HG03045 (cell line): Measurements from ENCODE around the gene ENG.

Source experiments
- ATAC-seq: cut with Tn5 transposase; IDR thresholded peaks from one replicate; pipeline ENCODE4 v1.9.1; 2021; ENCODE audit warnings: mild to moderate bottlenecking, moderate library complexity; ENCODE audit not compliant: unreplicated experiment

ENG gene

DNA sequence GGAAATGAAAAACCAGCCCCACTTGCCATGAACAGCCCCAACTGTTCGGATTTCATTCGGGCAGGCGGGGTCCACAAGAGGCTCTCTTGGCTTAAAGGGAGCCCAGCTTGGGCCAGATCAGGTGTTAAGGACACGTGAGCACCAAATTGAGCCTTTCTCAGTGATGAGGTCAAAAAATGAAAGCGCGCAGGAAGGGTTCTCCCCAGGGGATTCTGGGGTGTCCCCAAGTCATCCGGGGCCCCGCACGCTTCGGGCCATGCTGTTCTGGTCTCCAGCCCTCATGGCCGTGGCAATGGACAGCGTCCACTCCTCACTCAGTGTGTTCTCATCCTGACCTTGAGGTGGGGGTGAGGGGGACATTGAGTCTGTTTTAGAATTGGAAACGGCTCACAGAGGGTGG, 12.1 kb upstream of the ENG start:
- no peak for ATAC-seq

DNA sequence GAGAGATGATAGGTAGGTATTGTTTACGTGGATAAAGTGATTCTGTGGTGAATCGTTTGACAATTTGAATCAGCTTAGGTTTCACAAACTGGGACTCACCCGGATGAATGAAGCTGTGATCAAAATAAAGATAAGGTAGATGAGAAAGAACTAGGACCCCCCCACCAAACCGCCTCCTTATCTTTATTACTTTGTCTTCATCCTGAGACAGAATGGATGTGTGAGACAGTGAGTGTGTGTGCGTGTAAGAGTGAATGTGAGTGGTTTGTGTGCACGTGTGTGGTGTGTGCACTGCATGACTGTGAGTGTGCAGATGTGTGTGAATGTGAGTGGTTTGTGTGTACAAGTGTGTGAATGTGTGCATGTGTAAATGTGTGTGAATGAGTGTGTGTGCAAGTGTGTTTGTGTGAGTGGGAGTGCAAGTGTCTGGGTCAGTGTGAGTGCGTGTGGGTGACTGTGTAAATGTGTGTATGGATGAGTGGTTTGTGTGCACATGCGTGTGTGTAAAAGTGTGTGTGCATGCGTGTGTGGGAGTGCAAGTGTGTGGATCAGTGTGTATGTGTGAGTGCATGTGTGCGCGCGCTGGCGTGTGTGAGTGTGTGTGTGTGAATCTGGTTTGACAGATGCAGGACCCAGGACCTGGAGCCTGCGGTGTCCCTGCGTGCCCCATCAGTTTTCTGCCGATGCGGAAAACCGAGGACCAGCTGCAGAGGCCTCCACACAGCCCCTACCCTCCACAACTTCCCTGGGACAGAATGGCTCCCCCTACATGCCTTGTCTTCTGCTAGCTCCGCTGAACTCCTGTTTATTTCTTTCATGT, 11.4 kb upstream of the ENG start:
- no peak for ATAC-seq

DNA sequence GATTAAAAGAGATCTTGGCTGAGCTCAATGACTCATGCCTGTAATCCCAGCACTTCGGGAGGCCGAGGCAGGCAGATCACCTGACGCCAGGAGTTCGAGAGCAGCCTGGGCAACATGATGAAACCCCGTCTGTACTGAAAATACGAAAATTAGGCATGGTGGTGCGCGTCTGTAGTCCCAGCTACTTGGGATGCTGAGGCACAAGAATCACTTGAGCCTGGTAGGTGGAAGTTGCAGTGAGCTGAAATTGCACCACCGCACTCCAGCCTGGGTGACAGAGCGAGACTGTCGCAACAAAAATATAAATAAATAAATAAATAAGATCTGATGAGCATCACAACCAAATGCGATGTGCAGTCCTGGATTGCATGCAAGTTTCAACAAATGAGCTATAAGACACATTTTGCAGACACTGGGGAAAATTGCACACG, 8.7 kb upstream of the ENG start:
- no peak for ATAC-seq

DNA sequence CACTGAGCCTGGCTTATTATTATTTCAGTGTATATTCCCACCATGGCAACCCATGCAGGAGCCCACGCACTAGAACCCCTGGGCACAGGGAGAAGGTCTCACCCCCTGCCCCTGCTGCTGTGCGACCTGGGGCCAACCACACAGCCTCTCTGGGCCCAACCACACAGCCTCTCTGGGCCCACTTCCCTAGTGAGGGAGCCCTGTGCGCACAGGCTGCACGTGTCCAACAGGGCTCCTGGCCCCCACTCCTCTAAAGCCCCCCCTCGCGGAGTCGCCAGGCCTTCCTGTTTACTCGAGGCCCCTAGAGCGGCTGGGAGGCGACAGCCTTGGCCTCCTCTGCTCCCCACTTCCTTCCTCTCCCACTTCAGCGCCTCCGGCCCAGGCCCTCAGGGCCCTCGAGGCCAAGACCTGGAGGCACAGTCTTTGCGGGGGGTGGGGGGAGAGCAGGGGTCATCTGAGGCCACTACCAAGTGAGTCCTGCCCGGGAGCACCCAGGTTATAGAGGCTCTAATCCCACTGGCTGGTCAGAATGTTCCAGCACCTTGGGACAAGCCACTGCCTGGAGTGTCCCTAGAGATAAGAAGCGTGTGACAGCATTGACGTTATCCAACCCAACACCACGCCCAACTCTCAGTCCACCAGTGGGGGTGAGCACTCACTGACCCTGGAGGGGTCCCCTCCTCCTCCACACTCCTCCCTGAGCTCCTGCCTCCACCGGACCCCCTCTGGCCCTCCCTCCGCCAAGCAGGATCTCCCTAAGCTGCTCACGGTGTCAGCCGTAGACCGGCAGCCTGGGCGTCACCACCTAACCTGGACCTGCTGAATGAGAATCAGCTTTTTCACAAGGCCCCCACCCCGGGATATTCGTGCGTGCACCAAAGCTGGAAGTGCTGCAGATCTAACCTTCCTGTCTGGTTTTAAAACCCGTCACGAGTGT, 7.9 kb upstream of the ENG start:
- no peak for ATAC-seq

DNA sequence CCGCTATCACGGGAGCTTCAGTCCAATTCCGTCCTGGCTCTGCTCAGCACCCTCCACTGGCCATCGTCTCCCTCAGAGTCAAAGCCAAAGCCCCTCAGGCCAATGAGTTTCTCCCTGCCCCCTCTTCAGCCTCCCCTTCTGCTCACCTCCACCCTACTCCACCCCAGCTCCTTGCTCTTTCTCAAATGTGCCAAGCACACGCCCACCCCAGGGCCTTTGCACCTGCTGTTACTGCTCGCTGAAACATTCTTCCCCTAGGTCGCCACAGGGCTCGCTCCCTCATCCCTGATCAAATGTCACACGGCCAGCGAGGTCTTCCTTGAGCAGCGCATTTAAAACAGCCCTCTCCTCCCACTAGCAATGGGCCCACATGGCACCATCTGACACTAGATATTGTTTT, 6.3 kb upstream of the ENG start:
- ATAC-seq = no peak

DNA sequence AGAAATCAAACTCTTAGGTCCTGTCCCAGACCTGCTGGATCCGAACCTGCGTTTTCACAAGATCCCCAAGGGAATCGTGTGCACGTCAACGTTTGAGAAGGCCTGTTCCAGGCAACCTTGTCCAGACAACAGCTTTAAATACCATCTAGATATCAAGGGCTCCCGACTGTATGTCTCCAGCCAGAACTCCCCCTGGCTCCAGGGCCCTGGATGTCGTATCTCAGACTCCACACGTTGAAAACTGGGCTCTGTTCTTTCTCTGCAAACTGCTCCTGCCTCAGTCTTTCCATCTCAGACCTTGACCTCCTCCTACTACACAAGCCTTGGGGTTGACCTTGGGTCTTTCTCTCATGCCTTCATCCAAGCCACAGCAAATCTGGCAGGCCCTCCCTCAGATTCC, 5.8 kb upstream of the ENG start:
- no peak for ATAC-seq

DNA sequence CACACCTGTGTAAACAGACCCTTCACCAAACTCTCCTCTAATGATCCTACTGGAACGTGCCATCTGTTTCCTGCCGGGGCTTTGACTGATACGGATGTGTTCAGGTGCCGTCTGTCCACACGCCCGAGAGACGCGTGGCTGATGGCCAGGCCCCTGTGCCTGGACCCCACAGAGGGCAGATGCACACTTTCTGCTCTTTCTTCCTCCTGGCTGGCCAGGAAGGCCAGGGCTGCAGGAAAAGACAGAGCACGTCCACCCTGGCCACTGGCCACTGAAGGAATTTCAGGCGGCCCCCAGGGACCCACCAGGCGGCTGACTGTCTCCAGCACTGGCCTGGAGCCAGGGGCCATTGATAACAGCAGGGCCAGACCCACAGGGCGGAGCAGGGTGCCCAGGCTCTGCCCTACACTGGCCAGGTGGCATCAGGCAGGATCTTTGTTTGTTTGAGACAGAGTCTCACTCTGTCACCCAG, 3.6 kb upstream of the ENG start:
- ATAC-seq = no peak

DNA sequence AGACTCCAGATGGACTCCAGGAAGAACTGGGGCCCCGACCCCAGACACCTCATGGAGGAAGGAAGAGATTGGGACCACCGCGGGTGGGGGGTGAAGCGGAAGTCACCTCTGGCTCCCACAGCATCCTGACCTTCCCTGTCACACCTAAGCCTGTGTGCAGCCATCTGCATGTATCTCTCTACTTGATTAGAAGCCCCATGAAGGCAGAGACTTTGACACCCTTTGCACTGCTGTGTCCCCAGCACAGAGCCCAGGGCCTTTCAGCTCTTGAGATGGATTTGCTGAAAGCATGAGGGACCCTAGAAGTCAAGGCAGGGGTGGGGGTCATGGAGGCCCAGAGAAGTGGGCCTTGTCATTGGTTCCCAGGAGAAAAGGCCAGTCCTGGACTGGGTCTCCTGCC, 2.8 kb upstream of the ENG start:
- ATAC-seq = no peak

DNA sequence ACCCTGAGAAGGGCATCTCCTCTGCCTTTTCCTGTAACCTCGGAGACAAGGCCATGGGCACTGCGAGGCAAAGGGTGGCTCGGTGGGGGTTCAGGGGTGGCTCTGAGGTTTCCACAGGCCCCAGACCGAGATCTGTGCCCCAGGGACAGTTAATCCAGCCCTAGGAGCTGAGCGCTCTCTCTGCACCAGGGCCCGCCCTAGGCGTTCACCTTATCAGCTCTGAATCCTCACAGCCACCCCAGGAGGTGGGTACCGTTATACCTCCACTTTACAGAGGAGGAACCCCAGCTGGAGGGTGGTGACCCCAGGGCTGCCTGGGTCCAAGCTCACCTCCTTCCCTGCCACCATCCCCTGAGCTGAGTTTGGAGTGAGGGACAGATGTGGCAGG, 2.3 kb upstream of the ENG start:
- ATAC-seq = no peak

DNA sequence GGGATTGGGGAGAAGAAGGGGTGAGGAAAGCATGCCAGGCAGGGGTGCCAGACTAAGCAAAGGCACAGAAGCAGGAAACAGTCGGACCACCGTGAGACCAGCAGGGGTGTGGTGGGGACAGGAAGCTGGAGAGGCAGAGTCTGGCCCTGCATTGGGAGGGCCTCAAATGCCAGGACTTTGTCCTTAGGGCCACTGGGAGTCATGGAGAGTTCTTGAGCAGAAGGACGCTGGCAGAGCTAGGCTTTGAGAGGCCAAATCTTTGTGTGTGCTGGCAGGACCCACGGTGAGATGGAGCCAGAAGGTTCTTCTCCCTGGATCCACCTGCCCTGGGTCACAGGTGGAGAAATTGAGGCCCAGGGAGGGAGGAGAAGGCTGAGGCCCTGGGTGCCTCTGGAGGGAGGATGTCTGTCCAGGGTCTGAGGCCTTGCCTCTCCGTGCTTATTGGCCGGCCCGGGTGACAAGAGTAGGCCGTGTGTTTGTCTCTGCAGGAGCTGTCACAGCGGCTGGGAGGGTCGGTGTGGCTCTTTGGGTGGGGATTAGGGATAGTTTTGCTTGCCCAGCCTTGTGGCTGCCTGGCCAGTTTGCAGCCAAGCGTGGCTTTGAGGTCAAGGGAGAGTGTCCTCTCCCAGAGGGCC, 1.8 kb upstream of the ENG start:
- no peak for ATAC-seq

DNA sequence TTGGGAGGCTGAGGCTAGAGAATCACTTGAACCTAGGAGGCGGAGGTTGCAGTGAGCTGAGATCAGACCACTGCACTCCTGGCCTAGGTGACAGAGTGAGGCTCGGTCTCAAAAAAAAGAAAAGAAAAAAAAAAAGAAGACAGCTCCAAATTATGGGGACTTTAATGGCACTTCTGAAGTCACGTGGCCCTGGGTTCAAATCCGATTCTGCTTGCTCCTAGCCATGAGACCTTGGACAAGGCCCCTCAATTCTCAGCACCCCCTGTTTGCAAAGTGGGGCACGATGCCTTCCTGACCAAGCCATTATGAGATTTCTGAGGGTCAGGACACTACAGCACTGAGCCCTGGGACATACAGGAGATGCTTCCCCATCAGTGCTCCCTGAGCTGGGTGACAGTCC, 1.1 kb upstream of the ENG start:
- ATAC-seq = no peak

DNA sequence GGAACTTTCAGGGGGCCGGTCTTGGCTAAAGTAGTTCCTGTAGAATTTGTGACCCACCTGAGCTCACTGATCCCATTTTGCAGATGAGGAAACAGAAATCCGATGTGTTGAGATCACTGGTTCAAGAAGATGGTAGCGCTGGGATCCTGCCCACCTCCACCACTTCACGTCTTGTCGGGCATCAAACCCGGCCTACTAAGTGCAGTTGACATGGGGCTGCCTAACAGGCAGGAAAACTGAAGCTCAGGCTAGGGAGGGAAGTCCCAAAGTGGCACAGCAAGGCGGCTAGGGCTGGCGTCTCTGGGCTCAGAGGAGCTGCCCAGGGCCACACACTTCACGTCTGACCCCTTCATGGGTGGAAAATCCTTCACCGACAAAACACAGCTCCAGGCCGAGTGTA, 502 bp upstream of the ENG start:
- ATAC-seq = no peak

DNA sequence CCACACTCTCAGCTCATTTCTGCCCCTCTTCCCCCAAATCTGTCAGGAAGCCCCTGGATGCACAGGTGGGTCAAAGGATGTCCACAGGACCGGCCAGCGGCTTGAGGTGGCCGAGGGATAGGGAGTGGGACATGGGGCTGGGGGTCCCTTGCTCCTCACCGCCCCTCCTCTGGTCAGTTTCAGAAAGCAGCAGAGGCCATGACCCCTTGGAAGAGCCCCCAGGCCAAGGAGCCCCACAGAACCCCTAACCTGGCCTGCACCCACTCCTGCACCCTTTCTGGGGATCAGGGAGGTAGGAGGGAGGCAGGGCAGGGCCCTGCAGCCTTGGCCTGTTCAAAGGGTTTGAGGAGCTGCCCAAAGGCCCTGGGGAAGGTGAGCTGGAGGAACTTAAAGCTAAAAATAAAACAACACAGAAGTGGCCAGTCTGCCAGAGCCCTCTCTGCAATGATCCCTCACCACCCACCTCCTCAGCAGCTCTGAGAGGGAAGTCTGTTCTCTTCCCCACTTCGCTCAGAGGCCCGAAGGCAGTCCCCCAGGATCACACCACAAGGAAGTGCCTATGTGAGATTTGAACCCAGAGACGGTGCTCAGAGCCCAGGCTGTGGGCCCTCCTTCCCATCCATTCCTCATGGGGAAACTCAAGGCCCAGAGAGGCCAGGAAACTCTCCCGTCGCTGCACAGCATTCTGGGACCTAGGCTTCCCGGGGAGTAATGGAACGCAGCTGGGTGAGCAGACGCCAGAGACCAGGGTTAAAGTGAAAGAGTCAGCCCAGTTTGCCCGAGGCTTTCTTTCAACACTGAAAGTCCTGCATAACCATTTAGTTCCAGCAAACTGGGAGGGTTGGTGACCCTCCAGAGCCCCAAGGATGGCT, 910 bp downstream of the ENG start:
- no peak for ATAC-seq

DNA sequence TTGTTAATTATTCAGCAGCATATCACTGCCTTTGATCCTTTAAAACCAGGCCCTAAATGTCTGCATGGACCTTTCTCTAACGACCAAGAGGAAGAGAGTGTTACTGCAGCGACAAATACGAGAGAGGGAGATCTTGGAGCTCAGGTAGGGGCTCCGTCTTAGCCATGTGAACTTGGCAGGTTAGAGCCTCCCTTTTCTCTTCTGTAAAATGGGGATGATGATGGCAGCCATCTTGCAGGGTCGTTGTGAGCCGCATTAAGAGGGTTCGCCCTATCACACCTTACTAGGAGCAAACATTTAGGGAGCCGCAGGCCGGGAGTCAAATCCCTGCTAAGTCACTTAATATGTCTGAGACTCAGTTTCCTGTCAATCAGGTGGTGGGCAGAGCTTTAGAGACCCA, 1.6 kb downstream of the ENG start:
- no peak for ATAC-seq

DNA sequence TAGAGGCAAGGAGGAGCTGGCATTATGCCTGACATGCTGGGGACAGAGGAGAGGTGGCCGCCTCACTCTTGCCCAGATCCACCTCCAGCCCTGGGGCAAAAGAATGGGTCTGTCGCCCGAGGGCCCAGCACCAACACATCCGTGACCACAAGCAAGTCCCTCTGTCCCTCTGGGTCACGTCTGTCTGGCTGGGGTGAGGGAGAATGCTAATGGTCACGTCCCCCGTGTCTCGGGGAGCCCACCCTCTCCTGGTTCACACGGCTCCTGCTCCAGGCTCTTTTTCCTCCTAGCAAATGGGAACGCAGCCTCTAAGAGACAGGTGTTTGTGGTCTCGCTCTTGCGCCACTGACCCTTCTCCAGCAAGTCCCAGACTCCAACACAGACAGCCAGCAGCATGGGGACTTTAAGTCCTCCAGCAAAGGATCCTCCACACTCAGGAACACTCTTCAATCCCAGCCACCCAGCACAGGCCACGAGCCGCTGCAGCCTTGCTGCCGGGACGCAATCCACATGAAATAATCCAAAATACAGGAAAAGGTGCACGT, 4.1 kb downstream of the ENG start:
- ATAC-seq = no peak

DNA sequence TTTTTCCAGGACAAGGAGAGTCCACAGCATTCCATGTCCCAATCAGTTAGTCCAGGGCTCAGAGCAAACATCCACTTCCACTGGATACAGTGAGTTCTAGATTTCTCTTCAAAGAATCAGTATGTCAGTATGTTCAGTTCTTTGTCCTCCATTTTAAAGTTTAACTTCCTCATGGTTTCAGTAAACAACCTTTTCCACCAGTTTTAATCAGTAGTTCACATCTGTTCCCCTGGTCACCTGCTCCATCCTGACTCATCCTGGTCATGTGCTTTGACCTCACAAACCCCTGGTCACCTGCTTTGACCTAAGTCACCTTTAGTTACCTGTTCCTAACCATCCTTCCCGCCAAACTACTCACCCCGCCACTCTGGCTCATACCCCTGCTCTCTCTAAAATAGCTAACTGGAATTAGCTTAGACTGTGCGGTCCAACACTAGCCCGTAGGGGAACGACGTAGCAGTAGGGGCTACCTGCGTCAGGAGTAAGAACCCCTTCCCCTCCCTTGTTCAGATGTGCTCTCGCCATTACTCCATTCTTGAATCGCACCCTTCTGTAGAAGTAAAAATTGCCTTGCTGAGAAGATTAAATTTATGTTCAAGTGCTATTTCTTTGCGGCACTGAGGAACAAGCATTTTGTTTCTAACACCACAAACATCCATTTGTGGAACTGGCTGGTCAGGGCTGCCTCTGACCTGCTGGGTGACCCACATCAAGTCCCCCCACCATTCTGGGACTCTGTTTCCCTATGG, 5.5 kb downstream of the ENG start:
- no peak for ATAC-seq

DNA sequence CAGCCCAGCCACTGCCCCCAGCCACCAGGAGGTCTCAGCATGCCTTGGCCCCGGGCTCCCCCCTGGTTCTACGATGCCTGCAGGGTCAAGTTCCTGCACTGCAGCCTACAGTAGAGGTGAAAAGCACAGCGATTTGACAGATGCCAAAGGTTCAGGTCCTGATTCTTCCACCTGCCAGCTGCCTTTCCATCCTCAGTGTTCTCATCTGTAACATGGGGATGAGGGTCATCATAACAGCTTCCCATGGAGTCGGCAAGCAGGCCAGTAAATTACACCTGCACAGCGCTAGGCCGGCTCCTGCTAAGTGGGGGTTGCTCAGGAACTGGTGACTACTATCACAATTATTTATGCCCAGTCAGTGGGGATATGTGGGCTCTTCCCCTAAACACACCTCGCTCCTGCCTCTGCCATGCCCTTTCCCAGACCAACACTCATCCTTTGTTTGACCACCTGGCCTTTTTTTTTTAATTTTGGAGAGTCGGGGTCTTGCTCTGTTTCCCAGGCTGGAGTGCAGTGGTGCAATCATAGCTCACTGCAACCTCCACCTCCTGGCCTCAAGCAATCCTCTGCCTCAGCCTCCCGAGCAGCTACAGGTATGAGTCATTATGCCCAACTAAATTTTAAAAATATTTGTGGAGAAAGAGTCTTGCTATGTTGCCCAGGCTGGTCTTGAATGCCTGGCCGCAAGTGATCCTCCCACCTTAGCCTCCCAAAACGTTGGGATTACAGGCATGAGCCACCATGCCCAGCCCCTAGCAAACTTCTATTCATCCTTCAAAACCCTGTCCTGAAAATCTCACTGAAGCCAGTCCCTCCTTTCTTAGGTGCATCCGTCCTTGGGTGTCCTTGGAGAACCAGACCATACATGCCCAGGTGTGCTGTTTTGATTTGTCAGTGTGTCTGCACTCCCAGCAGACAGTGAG, 6.4 kb downstream of the ENG start:
- ATAC-seq = no peak

DNA sequence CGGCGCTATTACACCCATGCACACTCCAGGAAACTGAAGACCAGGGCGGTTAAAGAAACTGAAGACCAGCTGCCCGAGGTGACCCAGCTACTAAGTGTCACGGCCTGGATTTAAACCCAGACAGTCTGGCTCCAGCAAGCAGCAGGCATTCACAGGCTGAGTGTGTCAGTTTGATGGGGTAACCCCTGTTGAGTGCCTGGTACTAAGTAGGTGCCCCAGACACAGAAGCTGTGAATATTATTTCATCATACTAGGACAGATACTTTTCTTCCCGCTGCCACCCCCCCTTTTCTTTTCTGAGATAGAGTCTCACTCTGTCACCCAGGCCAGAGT, 7.3 kb downstream of the ENG start:
- no peak for ATAC-seq
